Neural progenitor cell (in vitro differentiated cells): ENCODE results near the gene NAALADL1. TPM values are rescaled to one million over a fixed set of nuclear protein-coding genes. Genes with fewer than 3 reads are reported as not detected.

Experiments
- DNase-seq: peaks from one replicate; pipeline ENCODE4 v3.0.0-alpha.2; 2016; ENCODE audit warnings: low spot score
- H2AFZ ChIP-seq: fragments of 200-600 bp; sonication (generic); replicated peaks from 2 replicates; pipeline ENCODE4 v1.6.1; 2016; ENCODE audit warnings: antibody characterized with exemption
- H3F3A ChIP-seq: fragments of 200-600 bp; sonication (generic); 2 replicates; pipeline ENCODE4 v1.6.1; 2016; ENCODE audit warnings: antibody characterized with exemption, low read depth
- H3K27ac ChIP-seq: fragments of 200-600 bp; sonication (generic); 2 replicates; pipeline ENCODE4 v1.5.1; 2016; ENCODE audit warnings: mild to moderate bottlenecking
- H3K27me3 ChIP-seq: fragments of 200-600 bp; sonication (generic); 2 replicates; pipeline ENCODE4 v1.6.1; 2016; ENCODE audit warnings: mild to moderate bottlenecking, moderate library complexity
- H3K36me3 ChIP-seq: fragments of 200-600 bp; sonication (generic); 2 replicates; pipeline ENCODE4 v1.5.1; 2016
- H3K4me1 ChIP-seq: fragments of 200-600 bp; sonication (generic); 2 replicates; pipeline ENCODE4 v1.6.1; 2016; ENCODE audit warnings: mixed run types
- H3K4me2 ChIP-seq: fragments of 200-600 bp; sonication (generic); 2 replicates; pipeline ENCODE4 v1.6.1; 2016
- H3K4me3 ChIP-seq: fragments of 200-600 bp; sonication (generic); 2 replicates; pipeline ENCODE4 v1.5.1; 2016
- H3K79me2 ChIP-seq: fragments of 200-600 bp; sonication (generic); 2 replicates; pipeline ENCODE4 v1.6.1; 2016; ENCODE audit warnings: low read depth
- H3K9ac ChIP-seq: fragments of 200-600 bp; sonication (generic); 2 replicates; pipeline ENCODE4 v1.6.1; 2016
- H3K9me3 ChIP-seq: fragments of 200-600 bp; sonication (generic); 2 replicates; pipeline ENCODE4 v1.5.1; 2016; ENCODE audit warnings: low read depth
- H4K20me1 ChIP-seq: fragments of 200-600 bp; sonication (generic); 2 replicates; pipeline ENCODE4 v1.6.1; 2016; ENCODE audit warnings: low read depth
- H3K27ac Mint-ChIP-seq: 3 replicates; pipeline ENCODE4 v1.8.0; 2021; ENCODE audit warnings: mixed read lengths
- H3K27me3 Mint-ChIP-seq: 2 replicates; pipeline ENCODE4 v1.8.0; 2022; ENCODE audit warnings: low read depth, mild to moderate bottlenecking, inconsistent platforms, moderate library complexity, mixed read lengths; ENCODE audit not compliant: insufficient read depth
- H3K36me3 Mint-ChIP-seq: 3 replicates; pipeline ENCODE4 v1.8.0; 2021; ENCODE audit warnings: mixed read lengths
- H3K4me1 Mint-ChIP-seq: 3 replicates; pipeline ENCODE4 v1.8.0; 2021; ENCODE audit warnings: mixed read lengths
- H3K4me3 Mint-ChIP-seq: 3 replicates; pipeline ENCODE4 v1.8.0; 2021; ENCODE audit warnings: mild to moderate bottlenecking, moderate library complexity, mixed read lengths
- H3K9me3 Mint-ChIP-seq: 3 replicates; pipeline ENCODE4 v1.8.0; 2020; ENCODE audit warnings: mixed read lengths
- CTCF ChIP-seq: fragments of 200-600 bp; sonication (generic); IDR thresholded peaks from 2 replicates; pipeline ENCODE4 v1.5.1; 2017; ENCODE audit warnings: antibody characterized with exemption, mild to moderate bottlenecking
- EZH2 ChIP-seq: fragments of 200-600 bp; sonication (generic); IDR thresholded peaks from 2 replicates; pipeline ENCODE4 v1.6.1; 2017; ENCODE audit warnings: antibody characterized with exemption, mild to moderate bottlenecking, moderate library complexity
- EZH2phosphoT487 ChIP-seq: fragments of 200-600 bp; sonication (generic); IDR thresholded peaks from 2 replicates; pipeline ENCODE4 v1.6.1; 2017; ENCODE audit warnings: antibody characterized with exemption
- total RNA-seq: library from RNA; depleted of rRNA; stranded (reverse); fragments of >200 nt; gene quantifications from 2 replicates; pipeline ENCODE4 v1.2.3, GENCODE V29; 2015; ENCODE audit warnings: low replicate concordance

The NAALADL1 gene
- total RNA-seq, 1 donor from 2014 or later = 0.80 TPM

- no peak overlapping the region for H3K4me2 ChIP-seq
- H3K36me3 Mint-ChIP-seq = no peaks in the 10 kb centered on the region
Observed at GRCh38 chr11:65057526-65057925, 827 bp downstream of the NAALADL1 start.

GRCh38 chr11:65056999-65057398, 1.4 kb downstream of the NAALADL1 start:
- Histone ChIP-seq H3K4me2 (no peak overlapping the region), H3K4me1 (no peaks in the 10 kb centered on the region), H3K9ac (no peak overlapping the region), H2AFZ (no peak overlapping the region), H3K9me3 (no peaks in the 10 kb centered on the region), H3K27me3 (no peaks in the 10 kb centered on the region), H3F3A (no peaks in the 10 kb centered on the region), H3K36me3 (no peaks in the 10 kb centered on the region), H4K20me1 (no peaks in the 10 kb centered on the region), H3K27ac (no peak overlapping the region), H3K79me2 (no peaks in the 10 kb centered on the region), H3K4me3 (no peak overlapping the region)
- Mint-ChIP-seq H3K4me3 (no peak overlapping the region), H3K27me3 (peaks cover 6% of the 10 kb centered on the region), H3K9me3 (no peaks in the 10 kb centered on the region), H3K4me1 (peaks cover 3% of the 10 kb centered on the region), H3K36me3 (no peaks in the 10 kb centered on the region), H3K27ac (no peak overlapping the region)
- TF ChIP-seq CTCF (no peak), EZH2 (no peak)
- no peak for DNase-seq

More at GRCh38 chr11:65057526-65057925, 827 bp downstream of the NAALADL1 start:
- Histone ChIP-seq H4K20me1 (no peaks in the 10 kb centered on the region), H3F3A (no peaks in the 10 kb centered on the region), H3K4me3 (no peak overlapping the region), H3K4me1 (no peaks in the 10 kb centered on the region), H3K27ac (no peak overlapping the region), H3K9ac (no peak overlapping the region), H3K9me3 (no peaks in the 10 kb centered on the region), H3K36me3 (no peaks in the 10 kb centered on the region), H3K79me2 (no peaks in the 10 kb centered on the region), H2AFZ (no peak overlapping the region), H3K27me3 (no peaks in the 10 kb centered on the region)
- peaks cover 5% of the 10 kb centered on the region for H3K27me3 Mint-ChIP-seq
- H3K4me3 Mint-ChIP-seq = no peak overlapping the region
- TF ChIP-seq EZH2phosphoT487 (no peak), EZH2 (no peak)
- no peak overlapping the region for H3K27ac Mint-ChIP-seq
- no peak for DNase-seq
- H3K9me3 Mint-ChIP-seq = no peaks in the 10 kb centered on the region
- peaks cover 3% of the 10 kb centered on the region for H3K4me1 Mint-ChIP-seq

- peaks cover 8% of the 10 kb centered on the region for H3K27me3 Mint-ChIP-seq
- H3K4me3 Mint-ChIP-seq = no peak overlapping the region
- H3K36me3 Mint-ChIP-seq = no peaks in the 10 kb centered on the region
Observed at GRCh38 chr11:65055538-65055937, 2.8 kb downstream of the NAALADL1 start.

More at GRCh38 chr11:65055538-65055937, 2.8 kb downstream of the NAALADL1 start:
- Histone ChIP-seq H3K9me3 (no peaks in the 10 kb centered on the region), H3K9ac (no peak overlapping the region), H3K4me1 (no peaks in the 10 kb centered on the region), H2AFZ (no peak overlapping the region), H3K4me3 (no peak overlapping the region), H3F3A (no peaks in the 10 kb centered on the region), H3K27ac (no peak overlapping the region), H3K4me2 (no peak overlapping the region), H3K36me3 (no peaks in the 10 kb centered on the region), H3K27me3 (no peaks in the 10 kb centered on the region), H3K79me2 (no peaks in the 10 kb centered on the region), H4K20me1 (no peaks in the 10 kb centered on the region)
- DNase-seq = no peak
- Mint-ChIP-seq H3K27ac (no peak overlapping the region), H3K9me3 (no peaks in the 10 kb centered on the region), H3K4me1 (no peaks in the 10 kb centered on the region)
- TF ChIP-seq EZH2phosphoT487 (no peak), CTCF (no peak), EZH2 (no peak)
